NT2/D1 (cell line): Measurements from ENCODE around the gene APELA.

Experiments used
- SUZ12 ChIP-seq: IDR thresholded peaks from 2 replicates; pipeline ENCODE4 v1.6.1; 2011; ENCODE audit not compliant: insufficient read length, insufficient read depth; ENCODE audit errors: extremely low read depth
- ZNF274 ChIP-seq: IDR thresholded peaks from 2 replicates; pipeline ENCODE4 v1.6.1; 2011; ENCODE audit warnings: mild to moderate bottlenecking, low read depth, low read length

- no peak for TF ChIP-seq SUZ12
- TF ChIP-seq ZNF274 = no peak
Measured at GRCh38 chr4:164847016-164847415, 30.0 kb upstream of the APELA start.
